Right renal cortex interstitium (tissue), 3 donors: Measurements from ENCODE around the gene PEX5L. TPM values are rescaled to one million over a fixed set of nuclear protein-coding genes. Genes with fewer than 3 reads are reported as not detected.

Source experiments
- DNase-seq, 3 donors: peaks; one replicate each; pipeline ENCODE4 v3.0.0-alpha.2; 2013; ENCODE audit warnings: low read depth in 3 of 3, low spot score in 2 of 3
- polyA plus RNA-seq, 3 donors: library from polyadenylated mRNA; unstranded; fragments of 120-200 nt; gene quantifications; one replicate each; pipeline ENCODE4 v1.2.1, GENCODE V29; 2013; ENCODE audit not compliant: insufficient read length in 3 of 3

Gene PEX5L
- polyA plus RNA-seq, 3 donors, result 0.42 to 0.83 (median 0.50) TPM

- no peak for DNase-seq
These were observed 128.8 kb downstream of the PEX5L start for GRCh38 chr3:179907784-179908482.

GRCh38 chr3:179902061-179902460 lies 134.7 kb downstream of the PEX5L start:
- DNase-seq, result no peak

GRCh38 chr3:179898024-179898423 lies 138.7 kb downstream of the PEX5L start:
- DNase-seq, result no peak

GRCh38 chr3:179897231-179897630 lies 139.5 kb downstream of the PEX5L start:
- DNase-seq, result no peak

- no peak for DNase-seq
These were observed 140.2 kb downstream of the PEX5L start for GRCh38 chr3:179896507-179896906.

- DNase-seq, result no peak
These were observed 141.4 kb downstream of the PEX5L start for GRCh38 chr3:179895330-179895729.

- no peak for DNase-seq
These were observed 149.3 kb downstream of the PEX5L start for GRCh38 chr3:179887295-179887943.

- DNase-seq, result no peak
These were observed 150.8 kb downstream of the PEX5L start for GRCh38 chr3:179885950-179886349.

- no peak for DNase-seq
These were observed 152.6 kb downstream of the PEX5L start for GRCh38 chr3:179884136-179884535.

GRCh38 chr3:179882292-179882691 lies 154.4 kb downstream of the PEX5L start:
- DNase-seq, result no peak

GRCh38 chr3:179881791-179882190 lies 154.9 kb downstream of the PEX5L start:
- no peak for DNase-seq

GRCh38 chr3:179880868-179881267 lies 155.9 kb downstream of the PEX5L start:
- DNase-seq, result no peak

- no peak for DNase-seq
These were observed 160.3 kb downstream of the PEX5L start for GRCh38 chr3:179876440-179876839.

- DNase-seq, result no peak
These were observed 163.9 kb downstream of the PEX5L start for GRCh38 chr3:179872842-179873241.

GRCh38 chr3:179871782-179872181 lies 165.0 kb downstream of the PEX5L start:
- no peak for DNase-seq

GRCh38 chr3:179868715-179869114 lies 168.0 kb downstream of the PEX5L start:
- no peak for DNase-seq

GRCh38 chr3:179867961-179868360 lies 168.8 kb downstream of the PEX5L start:
- DNase-seq, result no peak

- no peak for DNase-seq
These were observed 170.8 kb downstream of the PEX5L start for GRCh38 chr3:179865861-179866505.

- DNase-seq, result no peak
These were observed 174.8 kb downstream of the PEX5L start for GRCh38 chr3:179861953-179862352.

GRCh38 chr3:179861292-179861691 lies 175.4 kb downstream of the PEX5L start:
- DNase-seq, result no peak

- DNase-seq, result no peak
These were observed 176.2 kb downstream of the PEX5L start for GRCh38 chr3:179860275-179861107.
